Endodermal cell (in vitro differentiated cells): ENCODE measurements around the gene IL1RAP. TPM values are rescaled to one million over a fixed set of nuclear protein-coding genes. Genes with fewer than 3 reads are reported as not detected.

ENCODE experiments used
- DNase-seq: peaks from one replicate; pipeline ENCODE4 v3.0.0-alpha.2; 2017
- H3K27ac ChIP-seq: 2 replicates; pipeline ENCODE4 v1.5.1; 2013; ENCODE audit warnings: mild to moderate bottlenecking, low read depth, low read length, moderate library complexity
- H3K27me3 ChIP-seq: 2 replicates; pipeline ENCODE4 v1.6.1; 2013; ENCODE audit warnings: mild to moderate bottlenecking, low read length, moderate library complexity; ENCODE audit not compliant: insufficient read depth, control insufficient read depth, poor library complexity, severe bottlenecking
- H3K36me3 ChIP-seq: 2 replicates; pipeline ENCODE4 v1.7.0; 2013; ENCODE audit warnings: mild to moderate bottlenecking, low read length, moderate library complexity; ENCODE audit not compliant: control insufficient read depth, insufficient read depth
- H3K4me1 ChIP-seq: one replicate; pipeline ENCODE4 v1.7.0; 2013; ENCODE audit warnings: low read length; ENCODE audit not compliant: control insufficient read depth, insufficient read depth
- H3K4me3 ChIP-seq: 2 replicates; pipeline ENCODE4 v1.5.1; 2013; ENCODE audit warnings: mild to moderate bottlenecking, low read length, moderate library complexity
- H3K9ac ChIP-seq: 2 replicates; pipeline ENCODE4 v1.6.1; 2013; ENCODE audit warnings: mild to moderate bottlenecking, low read length, moderate library complexity; ENCODE audit not compliant: poor library complexity, severe bottlenecking; ENCODE audit errors: extremely low read depth
- H3K9me3 ChIP-seq: 2 replicates; pipeline ENCODE4 v1.6.1; 2013; ENCODE audit warnings: mild to moderate bottlenecking, low read length, moderate library complexity; ENCODE audit not compliant: control insufficient read depth
- H3K27ac Mint-ChIP-seq: 2 replicates; pipeline ENCODE4 v1.8.0; 2020; ENCODE audit warnings: mixed read lengths
- H3K27me3 Mint-ChIP-seq: 2 replicates; pipeline ENCODE4 v1.8.0; 2021; ENCODE audit warnings: mild to moderate bottlenecking, mixed read lengths; ENCODE audit not compliant: insufficient read depth
- H3K36me3 Mint-ChIP-seq: 2 replicates; pipeline ENCODE4 v1.8.0; 2020; ENCODE audit warnings: low read depth, mixed read lengths
- H3K4me1 Mint-ChIP-seq: 2 replicates; pipeline ENCODE4 v1.8.0; 2020; ENCODE audit warnings: mixed read lengths
- H3K4me3 Mint-ChIP-seq: 2 replicates; pipeline ENCODE4 v1.8.0; 2020; ENCODE audit warnings: mild to moderate bottlenecking, moderate library complexity, mixed read lengths
- H3K9me3 Mint-ChIP-seq: 2 replicates; pipeline ENCODE4 v1.8.0; 2020; ENCODE audit warnings: mild to moderate bottlenecking, mixed read lengths
- CTCF ChIP-seq: fragments of 200-600 bp; sonication (generic); conservative IDR thresholded peaks from 2 replicates; pipeline ENCODE4 v1.5.0; 2021; ENCODE audit warnings: antibody characterized with exemption, mild to moderate bottlenecking
- WGBS, 2 experiments: methylation state at CpG; one replicate each; pipeline versions ENCODE4 v1.1.5 to v1.1.7; 2013; ENCODE audit warnings: missing lambda C conversion rate in 2 of 2, mixed read lengths in 1 of 2; ENCODE audit not compliant: insufficient coverage in 1 of 2, insufficient read length in 1 of 2; 5-methylcytosine and 5-hydroxymethylcytosine counted together
- total RNA-seq, 2 donors: library from RNA; stranded (reverse); fragmentation: NEBNext Ultra II Directional in 1 of 2; extraction: Animal tissue kit (Norgen Biotek cat#: 25700) in 1 of 2; gene quantifications; 2 replicates in 1 of 2; 3 replicates in 1 of 2; pipeline ENCODE4 v1.2.1, GENCODE V29; 2021

Gene IL1RAP
- total RNA-seq, 2 donors from 2014 or later = 2.6 to 6.0 TPM

GRCh38 chr3:190589326-190589725 lies 75.4 kb downstream of the IL1RAP start:
- Histone ChIP-seq H3K4me1 (no peaks in the 10 kb centered on the region), H3K9me3 (no peaks in the 10 kb centered on the region), H3K27me3 (no peaks in the 10 kb centered on the region), H3K36me3 (no peaks in the 10 kb centered on the region), H3K9ac (no peak overlapping the region), H3K27ac (no peak overlapping the region), H3K4me3 (no peak overlapping the region)
- H3K4me3 Mint-ChIP-seq = no peak overlapping the region
- H3K4me1 Mint-ChIP-seq = peaks cover 10% of the 10 kb centered on the region
- DNase-seq = no peak
- 86 to 100% methylated on average over 4 to 7 of the region's 7 CpGs for WGBS, 2 experiments
- no peak overlapping the region for H3K27ac Mint-ChIP-seq
- no peaks in the 10 kb centered on the region for H3K36me3 Mint-ChIP-seq
- no peaks in the 10 kb centered on the region for H3K9me3 Mint-ChIP-seq
- no peak for TF ChIP-seq CTCF
- no peaks in the 10 kb centered on the region for H3K27me3 Mint-ChIP-seq

DNA sequence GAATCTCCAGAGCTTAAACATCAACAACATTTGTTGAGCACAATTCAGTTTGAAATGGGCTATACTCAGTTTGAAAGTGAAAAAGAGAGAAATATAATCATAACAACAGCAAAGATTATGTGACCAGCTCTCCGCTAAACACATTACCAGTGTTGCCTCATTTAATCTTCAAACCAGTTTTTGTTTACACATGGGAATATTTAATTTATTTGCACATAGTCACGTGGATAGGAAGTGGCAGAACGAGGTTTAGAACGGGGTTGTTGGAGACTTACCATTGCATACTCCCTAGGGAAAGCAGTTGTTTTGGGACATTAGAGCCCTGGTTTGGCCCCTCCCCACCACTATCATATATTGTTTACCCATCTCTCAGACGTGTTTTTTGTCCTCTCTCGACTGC lies 77.2 kb downstream of the IL1RAP start:
- Mint-ChIP-seq H3K4me1 (peaks cover 6% of the 10 kb centered on the region), H3K36me3 (no peaks in the 10 kb centered on the region), H3K27ac (no peak overlapping the region), H3K27me3 (no peaks in the 10 kb centered on the region), H3K9me3 (no peaks in the 10 kb centered on the region), H3K4me3 (no peak overlapping the region)
- no peak overlapping the region for H3K4me3 ChIP-seq
- H3K27ac ChIP-seq = no peak overlapping the region
- no peaks in the 10 kb centered on the region for H3K36me3 ChIP-seq
- no peaks in the 10 kb centered on the region for H3K9me3 ChIP-seq
- no peaks in the 10 kb centered on the region for H3K27me3 ChIP-seq
- TF ChIP-seq CTCF = no peak
- DNase-seq = no peak
- H3K4me1 ChIP-seq = no peaks in the 10 kb centered on the region
- H3K9ac ChIP-seq = no peak overlapping the region
- WGBS, 2 experiments = 80 to 86% methylated on average over 2 to 6 of the region's 6 CpGs

DNA sequence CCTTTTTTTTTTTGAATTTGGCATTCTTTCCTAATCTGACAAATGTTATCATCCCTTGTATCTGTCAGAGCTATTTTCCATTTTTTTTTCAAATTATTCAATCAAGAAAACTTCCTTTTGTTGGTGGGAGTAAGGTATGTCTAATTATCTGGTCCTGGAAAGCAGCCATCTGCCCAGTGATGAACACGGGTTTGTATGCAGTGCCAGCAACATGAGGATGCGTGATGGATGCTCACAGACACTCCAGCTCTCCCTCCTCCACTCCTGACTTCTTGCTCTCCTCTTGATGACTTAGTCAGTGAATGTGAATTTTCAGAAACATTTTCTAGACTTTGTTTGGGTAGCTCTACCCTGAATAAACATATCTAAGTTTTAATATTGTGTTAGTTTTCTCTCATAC lies 79.2 kb downstream of the IL1RAP start:
- no peak for TF ChIP-seq CTCF

More for the DNA sequence above, 79.2 kb downstream of the IL1RAP start:
- H3K9me3 ChIP-seq = no peaks in the 10 kb centered on the region
- H3K36me3 Mint-ChIP-seq = no peaks in the 10 kb centered on the region
- no peak overlapping the region for H3K27ac ChIP-seq
- no peaks in the 10 kb centered on the region for H3K4me1 ChIP-seq
- no peak overlapping the region for H3K4me3 Mint-ChIP-seq
- 70 to 92% methylated on average over 2 of the region's 2 CpGs for WGBS, 2 experiments
- H3K9me3 Mint-ChIP-seq = no peaks in the 10 kb centered on the region
- H3K4me1 Mint-ChIP-seq = no peaks in the 10 kb centered on the region
- no peak for DNase-seq
- H3K27me3 ChIP-seq = no peaks in the 10 kb centered on the region
- H3K27ac Mint-ChIP-seq = no peak overlapping the region
- H3K9ac ChIP-seq = no peak overlapping the region
- no peaks in the 10 kb centered on the region for H3K36me3 ChIP-seq
- no peak overlapping the region for H3K4me3 ChIP-seq
- H3K27me3 Mint-ChIP-seq = no peaks in the 10 kb centered on the region
